SU-DHL-6 (cell line): ENCODE results near the gene SLC17A5.

Source experiments
- H2AFZ ChIP-seq: fragments of 200-600 bp; sonication (generic); 2 replicates; pipeline ENCODE4 v1.6.1; 2014; ENCODE audit warnings: low read depth, mild to moderate bottlenecking, moderate library complexity, mixed read lengths, antibody characterized with exemption, low read length; ENCODE audit not compliant: severe bottlenecking
- H3F3A ChIP-seq: fragments of 200-600 bp; shearing (Covaris generic); 2 replicates; pipeline ENCODE4 v1.6.0; 2016; ENCODE audit warnings: antibody characterized with exemption, mild to moderate bottlenecking; ENCODE audit not compliant: insufficient read depth
- H3K27ac ChIP-seq: fragments of 200-600 bp; sonication (generic); 2 replicates; pipeline ENCODE4 v1.5.1; 2016; ENCODE audit warnings: low read depth, mild to moderate bottlenecking, low read length, moderate library complexity, mixed read lengths
- H3K27me3 ChIP-seq: fragments of 200-600 bp; sonication (generic), shearing (Covaris generic); 2 replicates; pipeline ENCODE4 v1.6.0; 2014; ENCODE audit warnings: mild to moderate bottlenecking, low read length
- H3K36me3 ChIP-seq: fragments of 200-600 bp; sonication (generic); 2 replicates; pipeline ENCODE4 v1.6.1; 2014; ENCODE audit warnings: mild to moderate bottlenecking, low read length, mixed read lengths
- H3K4me2 ChIP-seq: fragments of 300-600, 200-600 bp; shearing (Covaris generic), sonication (generic); 2 replicates; pipeline ENCODE4 v1.6.0; 2014; ENCODE audit warnings: low read length, low read depth, mild to moderate bottlenecking; ENCODE audit not compliant: poor library complexity, severe bottlenecking
- H3K4me3 ChIP-seq: fragments of 200-600 bp; sonication (generic); 2 replicates; pipeline ENCODE4 v1.5.1; 2014; ENCODE audit warnings: antibody characterized with exemption, low read length, mild to moderate bottlenecking, mixed read lengths; ENCODE audit not compliant: insufficient read depth, poor library complexity, severe bottlenecking
- H3K79me2 ChIP-seq: fragments of 200-600 bp; sonication (generic); 2 replicates; pipeline ENCODE4 v1.6.1; 2014; ENCODE audit warnings: mild to moderate bottlenecking, low read length, moderate library complexity; ENCODE audit not compliant: insufficient read depth
- H3K9ac ChIP-seq: fragments of 200-600 bp; sonication (generic); 2 replicates; pipeline ENCODE4 v1.7.0; 2014; ENCODE audit warnings: mild to moderate bottlenecking, low read length
- H3K9me2 ChIP-seq: fragments of 200-600 bp; sonication (generic); replicated peaks from 2 replicates; pipeline ENCODE4 v1.6.1; 2014; ENCODE audit warnings: low read length; ENCODE audit not compliant: insufficient read depth
- H3K9me3 ChIP-seq: fragments of 200-600 bp; sonication (generic); 2 replicates; pipeline ENCODE4 v1.6.1; 2014; ENCODE audit warnings: low read length, mixed read lengths; ENCODE audit not compliant: insufficient read depth
- H4K20me1 ChIP-seq: fragments of 200-600 bp; sonication (generic); 2 replicates; pipeline ENCODE4 v1.6.1; 2014; ENCODE audit warnings: low read depth, mild to moderate bottlenecking, antibody characterized with exemption, low read length, moderate library complexity, mixed read lengths
- CTCF ChIP-seq: fragments of 200-600 bp; sonication (generic); IDR thresholded peaks from one replicate; pipeline ENCODE4 v1.5.1; 2017; ENCODE audit warnings: antibody characterized with exemption, mild to moderate bottlenecking, low read length, moderate library complexity; ENCODE audit not compliant: insufficient read depth, poor library complexity, severe bottlenecking
- EZH2phosphoT487 ChIP-seq: fragments of 200-600 bp; sonication (generic), shearing (Covaris generic); conservative IDR thresholded peaks from 2 replicates; pipeline ENCODE4 v1.6.1; 2018; ENCODE audit warnings: mild to moderate bottlenecking, antibody characterized with exemption, low read length, moderate library complexity, mixed read lengths

The SLC17A5 gene

GRCh38 chr6:73586416-73586974 is 67.3 kb downstream of the SLC17A5 start:
- Histone ChIP-seq H3K27ac (peak overlapping the region; percentile 83), H3K9me3 (no peaks in the 10 kb centered on the region), H3F3A (peaks cover 3% of the 10 kb centered on the region; the same call in 1 of the 2 replicates), H4K20me1 (no peaks in the 10 kb centered on the region), H3K4me3 (peak overlapping the region; percentile 47), H3K36me3 (no peaks in the 10 kb centered on the region), H3K27me3 (no peaks in the 10 kb centered on the region), H3K9me2 (no peaks in the 10 kb centered on the region), H3K9ac (peak overlapping the region; percentile 54), H3K4me2 (peak overlapping the region; percentile 93), H2AFZ (peak overlapping the region; percentile 95), H3K79me2 (no peaks in the 10 kb centered on the region)
- TF ChIP-seq EZH2phosphoT487 (no peak), CTCF (no peak)

GRCh38 chr6:73585566-73586415 is 68.0 kb downstream of the SLC17A5 start:
- Histone ChIP-seq H3K79me2 (no peaks in the 10 kb centered on the region), H3K9ac (peak overlapping the region; percentile 54), H3K4me2 (peak overlapping the region; percentile 93), H3F3A (peaks cover 3% of the 10 kb centered on the region; the same call in 1 of the 2 replicates), H3K36me3 (no peaks in the 10 kb centered on the region), H3K27me3 (no peaks in the 10 kb centered on the region), H3K4me3 (peak overlapping the region; percentile 47), H3K9me2 (no peaks in the 10 kb centered on the region), H3K9me3 (no peaks in the 10 kb centered on the region), H2AFZ (peak overlapping the region; percentile 95), H3K27ac (peak overlapping the region; percentile 83), H4K20me1 (no peaks in the 10 kb centered on the region)
- TF ChIP-seq EZH2phosphoT487 = no peak
- TF ChIP-seq CTCF = no peak

- no peak overlapping the region for H3K4me2 ChIP-seq
- H2AFZ ChIP-seq = no peak overlapping the region
- no peaks in the 10 kb centered on the region for H4K20me1 ChIP-seq
- no peaks in the 10 kb centered on the region for H3K9me2 ChIP-seq
- H3K27ac ChIP-seq = no peak overlapping the region
- peaks cover 7% of the 10 kb centered on the region; the same call in 1 of the 2 replicates for H3F3A ChIP-seq
- H3K79me2 ChIP-seq = no peaks in the 10 kb centered on the region
- H3K4me3 ChIP-seq = no peak overlapping the region
- no peaks in the 10 kb centered on the region for H3K27me3 ChIP-seq
- H3K9ac ChIP-seq = no peak overlapping the region
- TF ChIP-seq EZH2phosphoT487 (no peak), CTCF (no peak)
- no peaks in the 10 kb centered on the region for H3K36me3 ChIP-seq
- H3K9me3 ChIP-seq = no peaks in the 10 kb centered on the region
These were observed 72.5 kb downstream of the SLC17A5 start for GRCh38 chr6:73581293-73581692.
